ENCODE data around the gene CEP43.

CEP43 gene

GRCh38 chr6:166999145-166999883, at the start of gene CEP43:
Gene CEP43 (plus strand): TSS chr6:166999397. CDS start chr6:166999413, 16 bp downstream.
- peak; percentile 55 to 85 for DNase-seq (ENCODE audit: low read depth in 2 of 2, low spot score in 1 of 2)

DNA sequence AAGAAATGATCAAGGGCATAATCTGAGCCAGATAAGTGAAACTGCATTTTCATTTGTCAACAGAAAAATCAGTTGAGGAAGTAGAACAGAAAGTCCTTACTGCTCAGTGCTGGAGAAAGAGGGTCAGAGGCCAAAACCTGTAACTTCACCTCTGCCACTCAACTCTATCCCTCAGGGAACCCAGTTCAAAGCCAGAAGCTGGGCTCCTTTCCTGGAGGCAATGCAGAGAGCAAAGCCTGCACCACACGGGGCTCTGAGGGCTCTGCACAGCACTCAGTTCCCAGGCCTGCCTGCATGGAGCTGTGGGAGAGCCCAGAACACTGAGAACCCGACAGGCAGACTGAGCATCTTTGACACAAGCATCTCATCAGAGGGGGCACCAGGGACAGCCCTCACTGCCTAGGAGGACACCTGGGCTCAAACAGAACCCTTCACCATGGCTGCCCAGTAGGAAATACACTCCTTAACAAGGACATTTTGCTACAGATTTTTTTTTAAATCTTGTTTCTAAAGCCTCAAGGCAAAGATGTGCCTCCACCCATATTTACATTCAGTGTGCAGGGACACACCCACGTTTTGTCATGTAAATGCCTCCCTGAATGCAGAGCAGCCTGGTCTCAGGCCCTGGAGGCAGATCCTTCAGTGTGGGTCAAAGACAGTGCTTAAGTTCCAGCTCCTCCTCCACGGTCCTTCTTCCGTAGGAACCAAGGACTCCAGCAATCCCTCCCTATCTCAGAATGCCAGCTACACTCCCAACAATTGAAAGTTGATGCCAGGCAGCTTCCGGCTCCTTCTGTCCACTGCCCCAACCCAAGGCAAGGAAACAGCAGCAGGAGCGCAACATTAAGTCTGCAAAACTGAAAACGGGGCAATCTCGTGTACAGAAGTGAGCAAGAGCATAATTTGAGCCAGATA, 49.4 kb upstream of the CEP43 start:
- DNase-seq (ENCODE audit: low read depth in 2 of 2, low spot score in 1 of 2), result no peak

- no peak for DNase-seq (ENCODE audit: low read depth in 2 of 2, low spot score in 1 of 2)
Observed at GRCh38 chr6:166950443-166950821, 48.8 kb upstream of the CEP43 start.

GRCh38 chr6:166950892-166951669, 48.1 kb upstream of the CEP43 start:
- peak in 1 of 2 donors; percentile 33 for DNase-seq (ENCODE audit: low read depth in 2 of 2, low spot score in 1 of 2)

- no peak for DNase-seq (ENCODE audit: low read depth in 2 of 2, low spot score in 1 of 2)
Observed at GRCh38 chr6:166951670-166952060, 47.5 kb upstream of the CEP43 start.

- DNase-seq (ENCODE audit: low read depth in 2 of 2, low spot score in 1 of 2), result no peak
Observed at GRCh38 chr6:166952121-166952520, 47.1 kb upstream of the CEP43 start.

GRCh38 chr6:166952567-166953486, 46.4 kb upstream of the CEP43 start:
- DNase-seq (ENCODE audit: low read depth in 2 of 2, low spot score in 1 of 2), result no peak

DNA sequence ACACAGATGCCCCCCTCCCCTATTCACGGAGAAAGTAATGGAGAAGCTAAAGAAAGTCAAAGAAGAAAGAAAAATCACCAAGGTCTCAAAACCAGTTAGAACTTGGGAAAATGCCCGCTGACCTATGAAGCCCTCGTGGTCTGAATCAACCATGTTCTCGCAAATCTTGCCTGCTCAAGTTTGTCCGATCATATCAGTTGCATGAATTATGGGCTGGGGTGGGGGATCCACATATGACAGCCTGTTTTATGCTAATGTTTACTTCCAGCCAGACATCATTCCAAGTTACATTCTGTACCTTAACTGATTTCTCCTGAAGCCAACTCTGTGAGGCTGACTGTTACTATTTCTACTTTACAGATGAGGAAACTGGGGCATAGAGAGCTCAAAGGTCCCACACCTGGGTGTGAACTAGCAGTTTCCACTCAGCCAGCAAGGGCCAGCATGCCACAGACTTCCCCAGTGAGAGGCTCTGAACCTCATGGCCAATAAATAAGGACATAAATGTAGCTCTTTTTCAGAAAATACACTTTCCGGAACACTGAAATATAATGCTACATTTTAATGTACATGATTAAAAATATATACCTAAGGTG, 45.0 kb upstream of the CEP43 start:
- no peak for DNase-seq (ENCODE audit: low read depth in 2 of 2, low spot score in 1 of 2)

GRCh38 chr6:166955121-166955864, 43.9 kb upstream of the CEP43 start:
- no peak for DNase-seq (ENCODE audit: low read depth in 2 of 2, low spot score in 1 of 2)

- DNase-seq (ENCODE audit: low read depth in 2 of 2, low spot score in 1 of 2), result no peak
Observed at GRCh38 chr6:166955865-166956443, 43.2 kb upstream of the CEP43 start.

GRCh38 chr6:166956444-166957086, 42.6 kb upstream of the CEP43 start, which contains the start of gene RNASET2:
Gene RNASET2 (minus strand): TSS chr6:166956550. CDS start chr6:166956182, 368 bp downstream.
- DNase-seq (ENCODE audit: low read depth in 2 of 2, low spot score in 1 of 2), result peak; percentile 92 to 99

DNA sequence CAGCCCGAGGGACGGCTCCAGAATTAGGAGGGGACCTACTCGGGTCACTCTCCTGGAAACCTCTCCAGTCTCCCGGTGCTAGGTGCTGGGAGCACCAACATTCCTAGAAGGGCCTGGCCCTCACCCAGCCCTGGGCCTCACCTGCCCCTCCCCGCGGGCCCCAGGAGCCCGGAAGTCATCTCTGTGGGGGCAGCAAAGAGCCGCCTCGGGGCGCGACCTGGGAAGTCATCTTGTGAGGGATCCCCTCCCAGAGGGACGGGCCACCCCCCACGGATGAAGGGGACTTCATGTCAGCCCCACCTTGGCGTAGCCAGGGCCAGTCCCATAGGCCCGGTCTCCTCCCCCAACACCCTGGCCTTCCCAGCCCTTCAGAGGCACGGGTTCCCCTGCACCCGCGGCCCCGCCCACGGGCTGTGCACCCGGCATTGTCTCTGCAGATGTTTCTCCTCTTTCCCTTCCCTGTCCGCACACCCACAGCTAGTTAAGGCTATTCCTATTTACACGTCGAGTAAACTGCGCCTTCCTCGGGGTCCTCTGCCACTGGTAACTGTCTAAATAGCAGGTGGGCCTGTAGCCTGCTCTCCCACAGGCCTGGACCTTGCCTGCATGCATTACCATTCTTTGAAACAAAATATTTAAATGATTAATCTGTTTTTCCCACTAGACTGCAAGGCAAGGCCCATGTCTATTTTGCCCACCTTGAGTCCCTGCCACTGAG, 42.0 kb upstream of the CEP43 start:
- peak in 1 of 2 donors; percentile 24 for DNase-seq (ENCODE audit: low read depth in 2 of 2, low spot score in 1 of 2)

DNA sequence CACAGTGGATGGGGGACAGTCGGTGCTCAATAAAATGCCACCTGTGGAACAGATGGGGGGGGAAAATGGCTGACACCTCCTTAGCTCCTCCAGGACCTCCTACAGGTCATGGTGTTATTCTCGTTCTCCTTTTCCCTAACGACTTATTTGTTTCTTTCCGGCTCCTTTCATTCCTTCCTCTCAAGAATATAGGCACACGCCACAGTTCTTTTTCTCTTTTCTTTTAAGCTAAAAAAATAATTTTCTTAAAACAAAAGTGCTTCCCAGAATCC, 41.5 kb upstream of the CEP43 start:
- DNase-seq (ENCODE audit: low read depth in 2 of 2, low spot score in 1 of 2), result no peak

DNA sequence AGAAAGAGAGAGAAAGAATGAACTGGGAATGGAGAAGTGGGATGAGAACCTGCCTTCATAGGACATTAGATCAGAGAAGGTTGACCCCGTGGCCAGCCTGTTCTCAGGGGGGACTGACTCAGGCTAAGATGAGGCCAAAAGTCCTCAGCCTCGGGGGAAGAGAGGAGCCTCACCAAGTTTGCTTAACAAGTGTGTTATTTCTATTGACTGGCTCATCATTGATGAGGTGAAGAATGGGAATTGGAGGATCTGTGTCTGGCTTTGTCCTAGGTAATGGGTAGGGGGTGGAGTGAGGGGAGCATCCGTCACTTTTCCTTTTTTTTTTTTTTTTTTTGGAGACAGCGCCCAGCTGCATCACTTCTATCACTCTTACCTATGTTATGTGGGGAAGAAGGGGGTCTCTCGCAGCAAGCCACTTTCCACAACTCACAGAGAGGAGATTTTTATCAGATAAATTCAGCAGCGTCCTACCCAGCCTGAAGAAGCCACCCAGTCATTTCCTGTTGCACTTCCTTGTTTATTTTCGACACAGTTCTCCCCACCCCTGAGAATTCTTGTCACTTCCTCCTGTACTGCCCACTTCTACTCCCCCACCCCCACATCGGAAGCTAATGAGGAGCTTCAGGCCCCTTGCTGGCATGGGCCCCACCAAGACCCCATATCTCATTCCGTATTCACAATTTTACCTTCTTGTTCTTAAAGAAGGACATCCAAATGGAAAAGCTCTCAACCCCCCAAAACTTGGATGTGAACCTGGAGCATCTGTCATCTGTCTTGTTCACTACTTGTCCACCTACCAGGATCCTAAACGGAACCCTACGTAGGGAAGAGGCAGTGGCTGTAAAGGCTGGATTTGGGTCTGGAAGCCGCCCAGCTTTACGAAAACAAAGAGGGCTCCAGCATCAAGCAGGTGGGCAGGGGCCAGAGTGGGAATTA, 40.0 kb upstream of the CEP43 start:
- DNase-seq (ENCODE audit: low read depth in 2 of 2, low spot score in 1 of 2), result no peak

DNA sequence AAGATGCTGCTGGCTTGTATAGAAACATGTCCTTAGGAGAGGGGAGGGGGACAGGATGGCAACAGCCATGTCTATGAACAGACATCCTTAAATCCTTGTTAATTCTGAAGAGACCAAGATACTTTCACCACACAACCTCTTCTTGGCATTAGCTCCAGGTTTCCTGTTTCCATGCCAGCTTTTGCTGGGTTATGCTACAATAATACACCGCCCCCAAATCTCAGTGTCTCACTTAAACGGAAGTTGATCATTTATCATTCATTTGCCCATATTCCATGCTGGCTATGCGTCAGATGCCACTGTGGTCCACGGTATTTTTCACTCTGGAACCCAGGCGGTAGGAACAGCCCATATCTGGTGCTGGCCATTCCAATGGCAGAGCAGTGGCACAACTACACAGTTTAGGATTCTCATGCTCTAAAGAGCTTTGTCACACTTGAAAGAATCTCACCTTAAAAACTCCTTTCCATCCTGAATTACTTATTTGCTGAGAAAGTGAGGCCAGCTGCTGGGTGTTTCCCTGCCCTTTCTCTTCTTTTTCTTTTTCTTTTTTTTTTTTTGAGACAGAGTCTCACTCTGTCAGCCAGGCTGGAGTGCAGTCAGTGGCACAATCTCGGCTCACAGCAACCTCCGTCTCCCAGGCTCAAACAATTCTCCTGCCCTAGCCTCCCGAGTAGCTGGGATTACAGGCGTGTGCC, 39.1 kb upstream of the CEP43 start:
- no peak for DNase-seq (ENCODE audit: low read depth in 2 of 2, low spot score in 1 of 2)

- DNase-seq (ENCODE audit: low read depth in 2 of 2, low spot score in 1 of 2), result no peak
Observed at GRCh38 chr6:166960609-166960978, 38.6 kb upstream of the CEP43 start.

Data from stimulated activated CD8-positive, alpha-beta memory T cell treated with anti-CD3 and anti-CD28 coated beads, Interleukin-4, amount 100 ng/mL, for 4 hours (primary cell).